Limb (tissue), 2 donors: ENCODE data around the gene SETMAR.

Experiments used
- DNase-seq, 2 donors: peaks; one replicate each; pipeline ENCODE4 v3.0.0-alpha.2; 2016; ENCODE audit errors: extremely low spot score in 2 of 2

The SETMAR gene

DNA sequence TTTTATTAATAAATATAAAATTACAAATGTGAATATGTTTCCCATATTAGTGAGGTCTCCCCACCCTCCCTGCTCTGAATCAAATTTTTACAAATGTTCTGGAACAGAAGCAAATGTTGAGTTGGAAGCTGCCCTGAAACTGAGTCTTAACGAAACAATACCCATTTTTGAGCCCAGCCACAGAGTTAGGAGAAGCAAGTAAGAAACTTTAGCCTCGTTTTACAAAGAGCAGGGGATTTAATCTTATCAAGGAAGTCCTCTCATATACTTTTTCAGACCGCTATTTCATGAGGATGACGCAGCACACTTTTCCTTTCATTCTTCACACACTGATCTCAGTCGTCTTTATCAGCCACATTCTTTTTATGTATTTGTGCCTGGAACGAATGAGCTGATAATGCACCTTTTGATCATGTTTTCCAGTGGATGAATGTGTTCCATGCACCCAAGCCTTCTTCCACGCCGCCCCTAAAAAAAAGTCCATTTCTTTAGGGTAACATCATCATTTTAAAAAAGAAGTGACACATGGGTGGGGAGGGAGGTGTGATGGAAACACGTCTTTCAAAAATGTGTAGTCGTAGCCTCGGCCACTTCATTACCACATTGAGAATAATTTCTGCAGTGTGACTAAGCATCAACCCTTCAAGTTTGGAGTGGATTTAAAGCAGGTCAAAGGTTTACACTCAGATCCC is 48.1 kb downstream of the SETMAR start:
- no peak for DNase-seq

DNA sequence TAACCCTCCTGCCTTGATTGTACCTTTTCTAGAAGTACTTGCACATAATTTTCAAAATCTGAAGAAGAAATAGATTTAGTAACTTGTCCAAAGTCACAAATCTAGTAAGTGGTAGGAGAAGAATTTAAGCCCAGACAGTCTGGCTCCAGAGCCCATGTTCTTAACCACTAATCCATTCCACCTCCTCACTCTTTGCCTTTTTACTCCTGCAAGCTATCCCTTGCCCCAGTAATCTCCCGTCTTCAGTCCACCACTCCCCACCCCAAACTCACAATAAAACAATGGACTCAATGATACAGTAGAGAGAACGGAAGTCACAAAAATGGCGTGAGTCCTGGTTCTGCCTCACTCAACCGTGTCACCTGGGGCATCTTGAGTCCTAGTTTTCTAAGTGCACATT is 48.7 kb downstream of the SETMAR start:
- DNase-seq = no peak

DNA sequence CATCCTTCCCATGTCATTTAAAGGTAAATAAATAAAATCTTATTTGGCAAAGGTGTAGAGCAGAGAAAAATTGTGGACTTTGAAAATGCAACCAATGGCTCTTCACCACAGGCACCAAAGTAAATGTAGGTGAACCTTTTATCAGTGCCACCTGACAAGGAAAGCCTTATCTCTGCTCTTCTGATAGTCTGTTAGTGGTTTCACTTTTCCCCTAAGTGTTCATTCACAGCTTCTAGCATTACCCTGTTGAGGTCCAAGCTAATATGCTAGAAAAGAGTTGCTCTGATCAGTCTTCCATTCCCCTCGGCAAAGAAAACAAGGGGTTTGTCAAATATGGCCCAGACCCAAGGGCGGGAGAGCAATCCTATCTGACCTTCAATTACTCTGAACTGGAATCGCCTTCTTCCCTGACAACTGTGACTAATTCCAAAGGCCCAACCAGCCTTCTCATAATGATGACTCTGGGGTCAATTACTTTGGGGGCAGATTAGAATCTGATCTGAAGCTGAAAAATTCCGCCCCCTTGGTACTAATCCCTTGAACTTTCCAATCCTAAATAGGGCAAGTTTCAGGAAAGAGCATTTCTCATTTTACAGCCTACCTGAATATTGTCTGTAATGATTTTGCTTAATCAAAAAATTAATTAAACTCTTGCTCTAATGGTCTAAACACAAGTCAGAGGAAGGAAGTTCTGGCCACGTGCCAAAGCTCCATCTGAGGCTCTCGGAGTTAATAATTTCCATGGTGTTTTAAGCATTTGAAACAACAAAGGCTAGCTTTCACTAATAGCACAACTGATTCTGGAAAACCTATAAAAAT is 52.4 kb downstream of the SETMAR start:
- DNase-seq = peak in 1 of 2 donors; percentile 44

DNA sequence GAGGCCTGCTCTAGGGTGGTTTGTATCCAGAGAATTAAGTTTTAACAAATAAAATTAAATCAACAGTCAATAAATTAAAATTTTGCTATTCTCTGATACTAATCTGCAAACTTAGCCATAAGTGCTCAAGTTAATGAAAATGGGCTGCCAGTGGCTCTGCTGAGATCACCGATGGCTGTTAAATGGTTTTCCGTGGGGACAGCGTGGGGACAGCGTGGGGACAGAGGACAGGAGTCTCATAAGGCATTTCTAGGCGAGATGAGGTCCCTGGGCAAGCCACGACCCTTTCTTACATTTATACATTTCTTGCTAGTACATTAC is 53.0 kb downstream of the SETMAR start:
- DNase-seq = no peak

DNA sequence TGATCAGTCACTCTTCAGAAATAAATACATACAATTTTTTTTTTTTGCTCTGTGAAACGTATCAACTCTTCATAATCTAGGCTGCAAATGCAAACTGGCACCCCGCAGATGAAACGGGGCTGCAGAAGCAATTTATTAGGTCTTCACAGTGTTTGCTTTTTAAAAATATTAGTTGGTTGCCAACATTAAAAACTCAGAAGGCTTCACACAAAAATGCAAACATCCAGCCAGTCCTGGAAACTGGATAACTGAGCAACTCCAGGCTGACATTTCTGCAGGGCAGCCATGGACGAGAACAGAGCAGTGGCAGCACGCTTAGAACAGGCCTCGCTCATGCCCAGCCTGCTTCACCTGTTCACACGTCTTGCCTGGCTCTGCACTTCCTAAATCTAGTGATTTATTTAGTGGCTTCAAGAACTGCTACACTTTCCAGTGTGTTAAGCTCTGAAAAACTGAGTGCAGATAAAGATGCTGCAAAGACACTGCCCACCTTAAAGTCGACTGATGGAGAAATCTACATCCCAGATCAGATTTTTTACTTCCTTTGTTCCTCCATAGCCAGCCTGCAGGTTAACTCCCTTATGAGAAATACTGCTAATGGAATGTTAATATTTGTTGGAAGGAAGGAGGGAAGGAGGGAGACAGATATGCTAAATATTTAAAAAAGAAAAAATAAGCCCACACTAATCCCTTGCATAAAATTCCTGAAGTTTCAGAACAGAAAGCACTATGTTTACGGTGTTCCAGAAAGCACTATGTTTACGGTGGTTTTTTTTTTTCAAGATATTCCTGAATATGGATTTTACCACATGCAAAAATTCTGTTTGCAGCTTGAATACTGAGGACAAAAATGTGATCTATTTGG is 53.6 kb downstream of the SETMAR start:
- DNase-seq = no peak

DNA sequence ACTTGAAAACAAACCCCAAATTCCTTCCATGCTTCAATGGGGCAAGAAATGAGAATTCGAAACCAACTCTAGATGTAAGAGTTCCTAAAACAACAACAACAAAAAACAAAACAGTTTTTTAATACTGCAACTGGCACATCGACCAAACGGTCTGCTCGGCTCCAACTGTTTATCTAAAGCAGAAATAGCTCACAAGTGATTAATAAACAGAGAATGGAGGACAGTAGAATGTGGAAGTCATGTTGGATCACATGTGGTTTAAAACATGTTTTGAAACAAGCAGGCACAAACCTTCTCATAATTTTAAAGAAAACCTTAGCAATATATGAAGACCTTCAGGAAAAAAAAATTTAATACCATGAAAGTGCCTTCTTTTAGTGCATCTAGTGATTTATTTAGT is 55.1 kb downstream of the SETMAR start:
- DNase-seq = no peak

DNA sequence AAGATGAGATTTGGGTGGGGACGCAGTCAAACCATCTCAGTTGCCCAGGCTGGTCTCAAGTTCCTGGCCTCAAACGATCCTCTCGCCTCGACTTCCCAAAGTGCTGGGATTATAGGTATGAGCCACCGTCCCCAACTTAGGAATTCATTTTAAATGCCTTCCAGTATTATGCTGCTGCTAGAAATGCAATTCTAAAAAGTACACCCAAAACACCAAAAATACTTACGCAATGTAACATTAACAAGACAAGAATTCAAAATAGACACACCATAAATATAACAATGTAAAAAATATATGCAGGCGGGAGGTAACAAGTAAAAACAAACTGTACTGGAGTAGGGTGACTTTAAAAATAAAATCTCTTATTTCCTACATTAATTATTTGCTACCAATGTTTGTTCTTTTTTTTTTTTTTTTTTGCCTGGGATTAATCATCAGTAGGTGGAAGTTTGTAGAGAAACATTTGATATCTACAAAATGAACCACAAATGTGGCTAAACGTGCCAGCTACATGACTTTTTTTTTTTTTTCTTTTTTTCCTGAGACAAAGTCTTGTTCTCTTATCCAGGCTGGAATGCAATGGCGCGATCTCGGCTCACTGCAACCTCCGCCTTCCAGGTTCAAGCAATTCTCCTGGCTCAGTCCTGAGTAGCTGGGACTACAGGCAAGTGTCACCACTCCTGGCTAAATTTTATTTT is 56.8 kb downstream of the SETMAR start:
- DNase-seq = no peak

DNA sequence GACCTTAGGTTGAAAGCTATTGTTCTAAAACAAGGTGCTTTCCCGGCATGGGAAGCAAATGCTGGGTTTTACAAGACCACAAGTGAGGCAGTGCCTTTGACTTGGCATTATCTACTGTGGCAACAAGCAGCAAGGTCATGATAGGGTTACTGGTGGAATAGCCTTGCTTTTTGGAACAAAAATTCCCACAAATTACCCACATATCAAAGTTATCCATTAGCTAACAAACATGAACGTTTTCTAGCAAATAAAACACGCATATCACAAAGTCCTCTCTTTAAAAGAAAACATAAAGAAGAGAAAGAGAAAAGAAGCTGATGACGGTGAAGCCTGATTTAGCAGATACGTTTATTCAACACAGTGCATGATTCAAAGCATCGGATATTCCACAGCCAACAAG is 57.6 kb downstream of the SETMAR start:
- no peak for DNase-seq

DNA sequence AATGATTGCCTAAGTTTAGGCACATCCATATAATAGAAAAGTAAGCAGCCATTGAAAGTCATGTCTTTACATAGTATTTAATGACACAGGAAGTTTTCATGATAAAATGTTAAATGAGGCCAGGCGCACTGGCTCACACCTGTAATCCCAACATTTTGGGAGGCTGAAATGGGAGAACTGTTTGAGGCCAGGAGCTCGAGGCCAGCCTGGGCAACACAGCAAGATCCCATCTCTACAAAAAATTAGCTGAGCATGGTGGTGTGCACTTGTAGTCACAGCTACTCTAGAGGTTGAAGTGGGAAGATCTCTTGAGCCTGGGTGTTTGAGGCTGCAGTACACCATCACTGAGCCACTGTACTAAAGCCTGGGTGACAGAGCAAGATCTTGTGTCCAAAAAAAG is 59.4 kb downstream of the SETMAR start:
- no peak for DNase-seq
